ENCODE data around the gene TMPRSS9. TPM values are rescaled to one million over a fixed set of nuclear protein-coding genes. Genes with fewer than 3 reads are reported as not detected.

Gene TMPRSS9
- total RNA-seq, 1 experiment from 2014 or later: not detected

DNA sequence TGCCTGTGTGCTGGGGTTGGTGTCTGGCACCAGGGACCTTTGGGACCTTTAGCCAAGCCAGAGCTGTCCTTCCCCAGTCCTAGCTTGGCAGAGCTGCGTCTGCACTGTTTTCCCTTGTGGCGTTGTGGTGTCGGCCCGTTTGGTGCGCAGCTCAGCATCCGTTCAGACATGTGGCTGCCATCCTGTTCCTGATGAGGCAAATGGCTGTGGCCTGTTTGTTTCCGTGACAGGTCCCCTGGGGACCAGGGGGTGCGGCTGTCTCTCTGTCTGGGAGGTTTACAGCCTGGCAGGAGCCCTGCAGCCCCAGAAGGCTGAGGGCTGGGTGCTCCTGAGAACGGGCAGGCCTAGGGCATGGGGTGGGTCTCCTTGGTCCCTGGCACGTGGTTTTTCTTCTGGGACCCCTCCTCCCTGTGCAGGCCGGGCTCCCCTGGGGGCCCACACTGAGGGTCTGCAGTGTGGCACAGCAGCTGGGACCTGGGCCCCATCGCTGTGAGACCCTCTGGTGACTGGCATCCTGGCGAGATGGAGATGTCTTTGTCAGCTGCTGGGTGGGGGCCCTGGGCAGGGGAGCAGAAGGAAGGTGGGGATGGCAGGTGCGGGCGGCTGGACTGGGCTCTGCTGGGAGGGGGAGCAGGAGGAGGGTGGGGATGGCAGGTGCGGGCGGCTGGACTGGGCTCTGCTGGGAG is 27.6 kb upstream of the TMPRSS9 start:
- no peaks in the 10 kb centered on the region for H3K9me2 ChIP-seq (replicated peaks; ENCODE audit: low read length)
- no peak overlapping the region for H3K9ac ChIP-seq (ENCODE audit: low read length)
- no peaks in the 10 kb centered on the region for H3K9me3 ChIP-seq (ENCODE audit: low read length)
- intact Hi-C loops (cut with micrococcal nuclease): no loop called here
- no peak overlapping the region for H3K4me3 ChIP-seq (ENCODE audit: low read length)
- H2AFZ ChIP-seq (ENCODE audit: low read length): no peak overlapping the region
- peaks cover 55% of the 10 kb centered on the region for H3K79me2 ChIP-seq (ENCODE audit: low read length)
- ATAC-seq (no peak), DNase-seq (no peak)
- TF ChIP-seq CTCF (conservative IDR thresholded peaks at IDR 0.05; ENCODE audit: low read depth, low read length) (no peak), EZH2phosphoT487 (IDR thresholded peaks at IDR 0.05; ENCODE audit: borderline replicate concordance, low read length) (no peak), EZH2 (IDR thresholded peaks at IDR 0.05; ENCODE audit: low read length, unreplicated experiment) (no peak)
- H3K27me3 ChIP-seq (ENCODE audit: low read length): no peaks in the 10 kb centered on the region
- no peaks in the 10 kb centered on the region for H3K36me3 ChIP-seq (ENCODE audit: low read depth, low read length)
- H3K4me2 ChIP-seq (ENCODE audit: low read length): no peak overlapping the region
- no peaks in the 10 kb centered on the region for H4K20me1 ChIP-seq (ENCODE audit: low read length)
- ChIA-PET CTCF (no interaction called here), POLR2A (ENCODE audit: unreplicated experiment) (no interaction called here)
- H3K27ac ChIP-seq (ENCODE audit: low read length): no peak overlapping the region
- no peaks in the 10 kb centered on the region for H3F3A ChIP-seq (ENCODE audit: low read length, unreplicated experiment)
- no TSS peak for BruUV-seq (replicated peaks)
- H3K4me1 ChIP-seq (ENCODE audit: insufficient read depth, low read length): peaks cover 7% of the 10 kb centered on the region

GRCh38 chr19:2333027-2333806 is 26.8 kb upstream of the TMPRSS9 start:
- Histone ChIP-seq H3K9me3 (ENCODE audit: low read length) (no peaks in the 10 kb centered on the region), H3K4me3 (ENCODE audit: low read length) (no peak overlapping the region), H3K79me2 (ENCODE audit: low read length) (peaks cover 48% of the 10 kb centered on the region), H3K9ac (ENCODE audit: low read length) (no peak overlapping the region), H4K20me1 (ENCODE audit: low read length) (no peaks in the 10 kb centered on the region), H3K4me2 (ENCODE audit: low read length) (no peak overlapping the region), H2AFZ (ENCODE audit: low read length) (no peak overlapping the region), H3K4me1 (ENCODE audit: insufficient read depth, low read length) (peaks cover 7% of the 10 kb centered on the region), H3F3A (ENCODE audit: low read length, unreplicated experiment) (no peaks in the 10 kb centered on the region), H3K27me3 (ENCODE audit: low read length) (no peaks in the 10 kb centered on the region), H3K36me3 (ENCODE audit: low read depth, low read length) (no peaks in the 10 kb centered on the region), H3K9me2 (replicated peaks; ENCODE audit: low read length) (no peaks in the 10 kb centered on the region), H3K27ac (ENCODE audit: low read length) (no peak overlapping the region)
- ATAC-seq: no peak
- BruUV-seq (replicated peaks): no TSS peak
- CTCF ChIA-PET: no interaction called here
- POLR2A ChIA-PET (ENCODE audit: unreplicated experiment): no interaction called here
- intact Hi-C loops (cut with micrococcal nuclease): no loop called here
- DNase-seq: no peak
- TF ChIP-seq CTCF (conservative IDR thresholded peaks at IDR 0.05; ENCODE audit: low read depth, low read length) (no peak), EZH2 (IDR thresholded peaks at IDR 0.05; ENCODE audit: low read length, unreplicated experiment) (no peak), EZH2phosphoT487 (IDR thresholded peaks at IDR 0.05; ENCODE audit: borderline replicate concordance, low read length) (no peak)

DNA sequence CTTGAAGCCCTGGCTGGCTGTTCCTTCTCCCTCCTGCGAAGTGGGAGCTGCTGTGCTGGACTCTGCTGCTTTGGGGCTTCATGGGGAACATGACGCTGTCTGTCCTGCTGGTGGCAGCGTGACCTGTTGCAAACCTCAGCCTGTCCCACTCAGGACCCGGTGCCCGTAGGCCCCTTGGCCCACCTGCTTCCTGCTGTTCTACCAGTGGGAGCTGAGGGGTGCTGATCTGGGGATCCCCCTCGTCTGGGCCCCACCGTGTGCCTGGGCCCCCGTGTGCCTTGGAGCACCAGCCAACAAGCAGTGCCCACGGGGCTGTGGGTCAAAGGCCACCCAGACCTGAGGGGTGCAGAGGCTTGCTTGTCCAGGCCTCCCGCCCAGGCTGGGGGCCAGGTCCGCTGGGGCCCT is 26.3 kb upstream of the TMPRSS9 start:
- no peaks in the 10 kb centered on the region for H3K27me3 ChIP-seq (ENCODE audit: low read length)
- H3K9me3 ChIP-seq (ENCODE audit: low read length): no peaks in the 10 kb centered on the region
- CTCF ChIA-PET: no interaction called here
- no peaks in the 10 kb centered on the region for H3F3A ChIP-seq (ENCODE audit: low read length, unreplicated experiment)
- intact Hi-C loops (cut with micrococcal nuclease): no loop called here
- POLR2A ChIA-PET (ENCODE audit: unreplicated experiment): no interaction called here
- no peaks in the 10 kb centered on the region for H3K9me2 ChIP-seq (replicated peaks; ENCODE audit: low read length)
- no TSS peak for BruUV-seq (replicated peaks)
- peaks cover 7% of the 10 kb centered on the region for H3K4me1 ChIP-seq (ENCODE audit: insufficient read depth, low read length)
- no peak overlapping the region for H2AFZ ChIP-seq (ENCODE audit: low read length)
- no peak overlapping the region for H3K4me3 ChIP-seq (ENCODE audit: low read length)
- no peak overlapping the region for H3K4me2 ChIP-seq (ENCODE audit: low read length)
- H4K20me1 ChIP-seq (ENCODE audit: low read length): no peaks in the 10 kb centered on the region
- no peak overlapping the region for H3K9ac ChIP-seq (ENCODE audit: low read length)
- H3K36me3 ChIP-seq (ENCODE audit: low read depth, low read length): no peaks in the 10 kb centered on the region
- DNase-seq (no peak), ATAC-seq (no peak)
- TF ChIP-seq EZH2 (IDR thresholded peaks at IDR 0.05; ENCODE audit: low read length, unreplicated experiment) (no peak), EZH2phosphoT487 (IDR thresholded peaks at IDR 0.05; ENCODE audit: borderline replicate concordance, low read length) (no peak), CTCF (conservative IDR thresholded peaks at IDR 0.05; ENCODE audit: low read depth, low read length) (0 out of 2 replicates have a peak, but pooled peaks have one; percentile 22)
- H3K79me2 ChIP-seq (ENCODE audit: low read length): peaks cover 42% of the 10 kb centered on the region
- no peak overlapping the region for H3K27ac ChIP-seq (ENCODE audit: low read length)

All from PC-3 (cell line).